ENCODE data around the gene CNOT9.

DNA sequence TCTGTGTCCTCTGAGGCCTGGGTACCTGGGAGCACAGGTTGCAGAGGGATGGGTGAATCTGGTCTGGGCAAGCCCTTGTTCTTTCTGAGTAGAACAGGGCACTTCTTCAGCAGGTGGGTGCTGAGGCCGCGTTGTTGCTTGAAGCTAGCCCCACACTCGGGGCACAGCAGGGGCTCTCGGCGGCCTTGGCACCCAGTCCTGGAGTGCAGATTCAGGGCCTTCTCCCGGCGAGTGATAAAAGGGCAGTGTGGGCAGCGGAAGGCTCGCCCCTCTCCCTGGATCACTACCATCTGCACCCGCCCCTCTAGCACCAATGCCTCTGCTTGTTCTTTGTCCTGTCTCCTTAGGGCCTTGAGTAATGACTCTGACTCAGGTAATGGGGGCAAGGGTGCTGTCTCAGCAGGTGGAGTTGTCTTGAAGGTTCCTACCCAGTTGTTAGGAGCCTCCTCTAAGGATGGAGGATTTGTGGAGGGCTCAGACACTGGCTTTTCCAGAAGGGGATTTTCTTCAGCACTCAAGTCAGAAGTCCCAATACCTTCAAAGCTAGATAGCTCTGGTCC lies 75.2 kb downstream of the CNOT9 start:
- TF ChIP-seq, protein P1, sequence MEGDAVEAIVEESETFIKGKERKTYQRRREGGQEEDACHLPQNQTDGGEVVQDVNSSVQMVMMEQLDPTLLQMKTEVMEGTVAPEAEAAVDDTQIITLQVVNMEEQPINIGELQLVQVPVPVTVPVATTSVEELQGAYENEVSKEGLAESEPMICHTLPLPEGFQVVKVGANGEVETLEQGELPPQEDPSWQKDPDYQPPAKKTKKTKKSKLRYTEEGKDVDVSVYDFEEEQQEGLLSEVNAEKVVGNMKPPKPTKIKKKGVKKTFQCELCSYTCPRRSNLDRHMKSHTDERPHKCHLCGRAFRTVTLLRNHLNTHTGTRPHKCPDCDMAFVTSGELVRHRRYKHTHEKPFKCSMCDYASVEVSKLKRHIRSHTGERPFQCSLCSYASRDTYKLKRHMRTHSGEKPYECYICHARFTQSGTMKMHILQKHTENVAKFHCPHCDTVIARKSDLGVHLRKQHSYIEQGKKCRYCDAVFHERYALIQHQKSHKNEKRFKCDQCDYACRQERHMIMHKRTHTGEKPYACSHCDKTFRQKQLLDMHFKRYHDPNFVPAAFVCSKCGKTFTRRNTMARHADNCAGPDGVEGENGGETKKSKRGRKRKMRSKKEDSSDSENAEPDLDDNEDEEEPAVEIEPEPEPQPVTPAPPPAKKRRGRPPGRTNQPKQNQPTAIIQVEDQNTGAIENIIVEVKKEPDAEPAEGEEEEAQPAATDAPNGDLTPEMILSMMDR (IDR thresholded peaks at IDR 0.05; ENCODE audit: insufficient read depth, low read depth, low read length): no peak
- TF ChIP-seq EZH2 (IDR thresholded peaks at IDR 0.05; ENCODE audit: insufficient read depth, low read length): no peak
